NCI-H82 treated with DMSO at 0.1 percent for 48 hours (cell line): ENCODE measurements around the gene IGF2R.
"Not testable (repeated sequence)": the region's sequence is repeated elsewhere in the genome, so short reads cannot be mapped to it uniquely, and the experiment has no call there.

ENCODE experiments used
- DNase-seq: peaks from one replicate; lab custom pipeline; 2025; ENCODE audit not compliant: unreplicated experiment; lab: John Stamatoyannopoulos, UW

IGF2R gene

GRCh38 chr6:160120087-160120486 is 151.2 kb downstream of the IGF2R start:
- DNase-seq = no peak

GRCh38 chr6:160121558-160121957 is 152.7 kb downstream of the IGF2R start, which contains the start of gene SLC22A1:
TSS of gene SLC22A1 (plus strand) at chr6:160121815. CDS start at chr6:160121936, 121 bp downstream.
- no peak for DNase-seq

GRCh38 chr6:160121981-160122380 is 153.1 kb downstream of the IGF2R start:
- DNase-seq = no peak

GRCh38 chr6:160122744-160123143 is 153.9 kb downstream of the IGF2R start:
- DNase-seq = no peak

- no peak for DNase-seq
Measured at GRCh38 chr6:160124007-160124406, 155.1 kb downstream of the IGF2R start.

- DNase-seq = no peak
Measured at GRCh38 chr6:160124605-160125004, 155.7 kb downstream of the IGF2R start.

GRCh38 chr6:160125105-160125504 is 156.2 kb downstream of the IGF2R start:
- DNase-seq = not testable (repeated sequence)

- DNase-seq = no peak
Measured at GRCh38 chr6:160127270-160128124, 158.6 kb downstream of the IGF2R start.

GRCh38 chr6:160128125-160128683 is 159.3 kb downstream of the IGF2R start:
- DNase-seq = no peak

GRCh38 chr6:160128879-160129516 is 160.1 kb downstream of the IGF2R start:
- DNase-seq = no peak

GRCh38 chr6:160129881-160130615 is 161.2 kb downstream of the IGF2R start:
- DNase-seq = no peak

- no peak for DNase-seq
Measured at GRCh38 chr6:160130729-160131484, 162.0 kb downstream of the IGF2R start.

- no peak for DNase-seq
Measured at GRCh38 chr6:160131636-160132296, 162.9 kb downstream of the IGF2R start.

- no peak for DNase-seq
Measured at GRCh38 chr6:160132297-160132637, 163.4 kb downstream of the IGF2R start.

GRCh38 chr6:160132776-160133338 is 164.0 kb downstream of the IGF2R start:
- no peak for DNase-seq

GRCh38 chr6:160133441-160134336 is 164.8 kb downstream of the IGF2R start:
- DNase-seq = no peak

- DNase-seq = not testable (repeated sequence)
Measured at GRCh38 chr6:160134337-160134751, 165.5 kb downstream of the IGF2R start.

GRCh38 chr6:160134779-160135547 is 166.1 kb downstream of the IGF2R start:
- no peak for DNase-seq
